Transverse colon (tissue), 4 donors: ENCODE data around the gene SLC26A8.
A peak's percentile ranks its signal among the peaks of the same experiment; 100 is the strongest.
"Not testable (repeated sequence)": the region's sequence is repeated elsewhere in the genome, so short reads cannot be mapped to it uniquely, and the experiment has no call there.

Source experiments
- POLR2A ChIP-seq: fragments of 450-650 bp; IDR thresholded peaks from one replicate; pipeline ENCODE4 v1.6.1; 2016; ENCODE audit warnings: antibody characterized with exemption, mild to moderate bottlenecking, moderate library complexity
- POLR2AphosphoS5 ChIP-seq, 3 donors: sonication (generic); formaldehyde crosslinking; IDR thresholded peaks; one replicate each; pipeline ENCODE4 v1.6.1; 2016; ENCODE audit warnings: antibody characterized with exemption in 3 of 3
- TF ChIP-seq, protein P1 (sequence below), 5 experiments: fragments of 200-600 bp in 3 of 5; fragments of 450-650 bp in 2 of 5; sonication (generic) in 3 of 5; IDR thresholded peaks; 1 replicate in 2 of 5; 2 replicates in 3 of 5; pipeline ENCODE4 v1.5.1; 2016 to 2017; ENCODE audit warnings: antibody characterized with exemption in 5 of 5, inconsistent platforms in 3 of 5, mild to moderate bottlenecking in 2 of 5, moderate library complexity in 1 of 5

DNA sequence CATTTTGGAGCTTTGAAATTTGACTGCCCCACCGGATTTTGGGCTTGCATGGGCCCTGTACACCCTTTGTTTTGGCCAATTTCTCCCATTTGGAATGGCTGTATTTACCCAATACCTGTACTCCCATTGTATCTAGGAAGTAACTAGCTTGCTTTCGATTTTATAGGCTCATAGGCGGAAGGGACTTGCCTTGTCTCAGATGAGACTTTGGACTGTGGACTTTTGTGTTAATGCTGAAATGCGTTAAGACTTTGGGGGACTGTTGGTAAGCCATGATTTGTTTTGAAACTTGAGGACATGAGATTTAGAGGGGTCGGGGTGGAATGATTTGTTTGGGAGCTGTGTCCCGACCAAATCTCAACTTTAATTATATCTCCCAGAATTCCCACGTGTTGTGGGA lies 83.3 kb downstream of the SLC26A8 start:
- TF ChIP-seq, protein P1, sequence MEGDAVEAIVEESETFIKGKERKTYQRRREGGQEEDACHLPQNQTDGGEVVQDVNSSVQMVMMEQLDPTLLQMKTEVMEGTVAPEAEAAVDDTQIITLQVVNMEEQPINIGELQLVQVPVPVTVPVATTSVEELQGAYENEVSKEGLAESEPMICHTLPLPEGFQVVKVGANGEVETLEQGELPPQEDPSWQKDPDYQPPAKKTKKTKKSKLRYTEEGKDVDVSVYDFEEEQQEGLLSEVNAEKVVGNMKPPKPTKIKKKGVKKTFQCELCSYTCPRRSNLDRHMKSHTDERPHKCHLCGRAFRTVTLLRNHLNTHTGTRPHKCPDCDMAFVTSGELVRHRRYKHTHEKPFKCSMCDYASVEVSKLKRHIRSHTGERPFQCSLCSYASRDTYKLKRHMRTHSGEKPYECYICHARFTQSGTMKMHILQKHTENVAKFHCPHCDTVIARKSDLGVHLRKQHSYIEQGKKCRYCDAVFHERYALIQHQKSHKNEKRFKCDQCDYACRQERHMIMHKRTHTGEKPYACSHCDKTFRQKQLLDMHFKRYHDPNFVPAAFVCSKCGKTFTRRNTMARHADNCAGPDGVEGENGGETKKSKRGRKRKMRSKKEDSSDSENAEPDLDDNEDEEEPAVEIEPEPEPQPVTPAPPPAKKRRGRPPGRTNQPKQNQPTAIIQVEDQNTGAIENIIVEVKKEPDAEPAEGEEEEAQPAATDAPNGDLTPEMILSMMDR (IDR thresholded peaks at IDR 0.05): not testable (repeated sequence)
- peak in 1 of 3 donors; percentile 41 for TF ChIP-seq POLR2AphosphoS5 (IDR thresholded peaks at IDR 0.05)
- TF ChIP-seq POLR2A: not testable (repeated sequence)
